A172 (cell line): ENCODE results near the gene PRSS3. TPM values are rescaled to one million over a fixed set of nuclear protein-coding genes. Genes with fewer than 3 reads are reported as not detected.
"Not testable (repeated sequence)": the region's sequence is repeated elsewhere in the genome, so short reads cannot be mapped to it uniquely, and the experiment has no call there.

Experiments
- DNase-seq: peaks from one replicate; pipeline ENCODE4 v3.0.0-alpha.2; 2015; ENCODE audit warnings: low spot score
- total RNA-seq: library from RNA; depleted of rRNA; stranded (reverse); fragments of >200 nt; shearing (Covaris generic); gene quantifications from 2 replicates; pipeline ENCODE4 v1.2.3, GENCODE V29; 2014; rRNA removed

The PRSS3 gene
- 1.5 TPM in 1 of 2 replicates, not detected in the other for total RNA-seq

DNA sequence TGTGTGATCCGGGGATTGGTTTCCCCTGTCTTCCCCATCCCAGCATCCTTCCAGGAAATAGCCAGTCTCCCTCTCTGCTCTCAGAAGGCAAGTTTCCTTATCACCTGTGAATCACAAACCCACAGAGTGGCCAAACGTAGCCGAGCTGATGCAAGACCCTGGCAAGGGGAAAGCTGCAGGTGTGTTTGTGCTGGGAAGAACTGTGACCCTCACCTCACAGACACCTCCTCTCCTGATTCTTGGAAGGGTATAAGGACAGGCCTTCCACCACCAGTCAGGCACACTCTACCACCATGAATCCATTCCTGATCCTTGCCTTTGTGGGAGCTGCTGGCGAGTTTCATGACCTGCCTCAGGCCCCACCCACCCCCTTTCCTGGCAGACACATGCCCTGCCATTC, at the start of gene PRSS3:
PRSS3 (plus strand) TSS at position 281 of the 400 bp plus-strand sequence; CDS start at position 294, 13 bp downstream.
- no peak for DNase-seq

DNA sequence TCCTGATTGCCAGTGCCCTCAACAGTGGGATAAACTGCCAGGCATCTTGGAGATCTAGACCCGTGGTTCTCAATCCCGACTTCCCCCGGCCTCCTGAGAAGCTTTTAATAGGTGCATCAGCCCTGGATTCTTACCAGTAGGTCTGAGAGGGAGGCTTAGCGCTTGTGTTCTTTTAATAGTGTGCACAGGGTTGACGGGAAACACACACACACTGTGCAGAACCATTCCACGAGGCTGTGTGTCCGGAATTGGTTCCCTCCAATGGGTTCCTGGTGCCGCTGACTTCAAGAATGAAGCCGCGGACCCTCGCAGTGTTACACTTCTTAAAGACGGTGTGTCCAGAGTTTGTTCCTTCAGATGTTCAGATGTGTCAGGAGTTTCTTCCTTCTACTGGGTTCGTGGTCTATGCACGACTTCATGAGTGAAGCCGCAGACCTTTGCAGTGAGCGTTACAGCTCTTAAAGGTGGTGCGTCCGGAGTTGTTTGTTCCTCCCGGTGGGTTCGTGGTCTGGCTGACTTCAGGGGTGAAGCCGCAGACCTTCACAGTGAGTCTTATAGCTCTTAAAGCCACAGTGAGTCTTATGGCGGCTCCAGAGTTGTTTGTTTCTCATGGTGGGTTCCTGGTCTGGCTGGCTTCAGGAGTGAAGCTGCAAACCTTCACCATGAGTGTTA, 46.6 kb upstream of the PRSS3 start:
- no peak for DNase-seq

DNA sequence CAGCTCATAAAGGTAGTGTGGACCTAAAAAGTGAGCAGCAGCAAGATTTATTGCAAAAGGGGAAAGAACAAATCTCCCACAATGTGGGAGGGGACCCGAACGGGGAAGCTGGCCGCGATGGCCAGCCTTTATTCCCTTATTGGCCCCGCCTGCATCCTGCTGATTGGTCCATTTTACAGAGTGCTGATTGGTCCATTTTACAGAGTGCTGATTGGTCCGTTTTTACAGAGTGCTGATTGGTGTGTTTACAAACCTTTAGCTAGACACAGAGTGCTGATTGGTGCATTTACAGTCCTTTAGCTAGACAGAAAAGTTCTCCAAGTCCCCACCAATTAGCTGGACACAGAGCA, 46.1 kb upstream of the PRSS3 start:
- not testable (repeated sequence) for DNase-seq

DNA sequence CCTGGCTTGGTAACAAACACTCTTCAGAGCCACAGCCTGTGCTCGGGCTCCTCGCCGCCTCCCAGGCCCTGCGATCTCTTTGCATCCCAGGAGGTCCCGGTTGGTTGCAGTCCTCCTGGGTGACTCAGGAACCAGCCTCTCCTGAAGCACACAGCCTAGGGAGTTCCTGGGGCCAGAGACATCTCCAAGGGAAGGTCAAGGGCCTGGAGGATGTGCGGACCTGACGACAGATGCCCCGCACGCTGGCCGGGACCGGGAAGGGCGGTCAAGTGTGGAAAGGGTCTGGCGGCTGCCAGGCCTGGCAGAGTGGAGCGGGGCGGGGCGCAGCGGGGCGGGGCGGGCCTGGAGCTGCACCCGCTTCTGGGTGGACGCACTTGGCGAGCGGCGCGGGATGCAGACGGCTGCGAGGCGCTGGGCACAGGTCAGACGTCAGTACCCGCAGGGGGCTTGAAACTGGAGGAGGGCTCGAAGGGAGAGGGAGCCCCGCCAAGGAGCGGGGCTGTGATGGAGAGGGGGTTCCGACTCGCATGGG, 45.0 kb upstream of the PRSS3 start:
- DNase-seq: peak; percentile 26

DNA sequence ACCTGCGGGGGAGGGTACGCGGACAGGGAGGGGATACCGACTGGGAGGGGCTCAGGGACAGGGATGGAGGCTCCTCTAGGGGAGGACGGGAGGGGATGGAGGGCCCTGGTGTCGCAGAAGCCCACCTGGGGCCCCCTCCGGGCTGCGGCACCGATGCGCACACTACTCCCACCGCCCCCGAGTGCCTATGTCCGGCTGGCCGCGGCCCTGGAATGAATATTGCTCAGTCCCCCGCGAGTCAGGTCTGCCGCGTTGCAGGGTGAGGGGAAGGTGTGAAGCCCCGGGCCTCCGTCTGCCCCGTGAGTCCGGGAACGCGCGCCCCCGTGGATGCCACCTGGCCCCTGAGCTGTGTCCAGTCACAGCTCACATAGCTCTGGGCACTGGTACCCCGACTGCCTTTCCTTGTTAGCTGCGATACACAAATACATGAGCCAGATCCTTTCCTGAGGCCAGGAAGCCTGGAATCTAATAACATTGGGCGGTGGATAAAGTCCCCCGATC, 44.5 kb upstream of the PRSS3 start:
- no peak for DNase-seq

DNA sequence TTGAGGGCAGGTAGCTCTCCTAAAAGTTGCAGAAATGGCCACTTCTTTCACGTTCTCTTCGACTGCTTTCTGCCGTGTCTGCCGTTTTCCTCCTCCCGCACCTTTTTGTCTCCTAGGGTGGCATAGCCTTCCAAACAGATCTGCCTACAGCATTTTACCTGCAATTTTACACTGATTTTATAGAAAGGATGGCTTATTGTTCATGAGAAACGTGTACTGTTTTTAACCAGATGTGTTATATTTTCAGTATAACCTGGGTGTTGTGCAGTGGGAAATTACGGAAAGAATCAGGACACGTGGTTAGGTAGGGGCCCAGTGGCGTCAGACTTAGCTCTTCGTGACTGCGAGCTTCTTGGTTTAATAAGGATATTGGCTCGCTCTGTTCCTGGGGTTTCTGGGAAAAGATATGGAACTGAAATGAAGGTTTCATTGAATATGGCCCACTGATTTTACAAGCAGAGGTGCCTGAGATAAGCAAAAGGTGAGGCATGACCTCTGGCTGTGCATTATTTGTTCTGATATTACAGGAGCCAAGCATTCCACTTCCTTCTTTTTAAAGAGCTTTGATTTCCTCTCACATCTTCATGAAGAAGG, 43.7 kb upstream of the PRSS3 start:
- no peak for DNase-seq

DNA sequence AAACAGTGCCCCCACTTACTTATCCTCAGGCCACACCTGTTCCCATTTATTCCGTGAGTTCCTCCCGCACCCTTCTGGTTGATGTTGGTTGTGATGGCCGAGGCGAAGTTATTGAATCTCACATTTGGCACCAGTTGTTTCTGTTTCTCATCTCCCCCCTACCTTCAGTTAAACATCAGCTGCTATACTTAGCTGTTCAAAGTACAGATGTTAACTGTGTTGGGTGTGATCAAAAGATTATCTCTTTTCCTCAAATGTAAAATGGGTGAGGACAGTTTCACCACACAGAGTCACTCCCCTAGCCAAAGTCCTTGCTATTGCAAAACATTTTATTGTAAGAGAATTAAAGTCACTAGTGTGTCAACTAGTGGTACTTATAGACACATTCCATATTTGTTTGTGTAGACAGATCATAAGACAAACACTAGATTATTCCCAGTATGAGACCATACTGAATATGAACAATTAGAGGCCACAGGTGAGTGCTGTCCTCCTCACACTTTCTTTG, 43.2 kb upstream of the PRSS3 start:
- DNase-seq: no peak

DNA sequence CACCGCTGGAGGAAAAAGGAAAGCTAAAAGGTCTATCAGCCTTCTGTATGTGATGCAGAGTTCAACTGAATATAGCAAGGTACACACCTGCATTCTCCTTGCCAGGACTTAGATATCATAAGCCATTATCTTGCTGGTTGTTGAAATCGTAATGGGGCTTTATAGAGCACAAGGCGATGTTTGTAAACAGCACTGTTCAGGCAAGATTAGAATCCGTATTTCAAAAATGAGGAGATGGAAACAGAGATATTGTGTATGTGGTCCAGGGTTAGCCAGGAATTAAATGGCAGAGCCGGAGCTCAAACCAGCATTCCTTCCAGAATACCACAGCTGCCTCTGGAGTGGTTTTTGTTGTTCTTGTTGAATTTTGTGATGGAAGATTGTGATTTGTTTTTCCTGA, 42.6 kb upstream of the PRSS3 start:
- not testable (repeated sequence) for DNase-seq

DNA sequence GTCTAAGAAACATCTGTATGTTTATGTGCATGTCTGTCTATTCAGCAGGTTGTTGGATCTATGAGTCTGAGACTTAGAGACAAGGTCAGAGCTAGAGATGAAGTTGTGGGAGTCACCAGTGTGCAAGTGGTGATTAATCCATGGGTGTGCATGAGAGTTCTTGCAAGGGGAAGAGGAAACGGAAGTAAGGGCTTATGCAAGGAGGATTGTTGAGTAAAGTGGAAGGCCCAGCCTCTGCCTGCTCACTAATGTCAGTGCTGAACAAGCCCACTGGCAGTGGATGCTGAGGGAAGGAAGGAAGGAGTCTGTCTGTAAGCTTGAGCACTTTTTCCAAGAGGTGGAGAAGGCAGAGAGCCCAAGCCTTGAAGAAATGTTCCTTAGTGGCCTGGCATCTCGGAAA, 35.7 kb upstream of the PRSS3 start:
- not testable (repeated sequence) for DNase-seq

DNA sequence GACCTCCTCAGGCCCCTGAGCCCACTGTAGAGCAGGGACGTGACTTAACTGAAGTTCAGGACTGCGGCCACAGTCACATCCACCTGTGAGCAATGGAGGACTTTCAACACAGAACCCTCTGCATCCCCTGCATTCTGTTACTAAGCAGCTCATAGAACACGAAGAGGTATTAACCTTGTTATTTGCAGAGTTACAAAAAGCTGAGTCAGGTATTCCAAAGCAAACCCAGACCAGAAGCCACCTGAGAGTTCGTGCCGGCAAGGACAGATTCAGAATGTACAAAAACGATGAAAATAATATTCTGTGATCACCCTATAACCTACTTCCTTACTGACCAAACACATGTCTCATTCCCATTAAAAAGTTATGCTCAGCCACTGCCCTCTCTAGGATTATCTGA, 33.0 kb upstream of the PRSS3 start:
- no peak for DNase-seq

DNA sequence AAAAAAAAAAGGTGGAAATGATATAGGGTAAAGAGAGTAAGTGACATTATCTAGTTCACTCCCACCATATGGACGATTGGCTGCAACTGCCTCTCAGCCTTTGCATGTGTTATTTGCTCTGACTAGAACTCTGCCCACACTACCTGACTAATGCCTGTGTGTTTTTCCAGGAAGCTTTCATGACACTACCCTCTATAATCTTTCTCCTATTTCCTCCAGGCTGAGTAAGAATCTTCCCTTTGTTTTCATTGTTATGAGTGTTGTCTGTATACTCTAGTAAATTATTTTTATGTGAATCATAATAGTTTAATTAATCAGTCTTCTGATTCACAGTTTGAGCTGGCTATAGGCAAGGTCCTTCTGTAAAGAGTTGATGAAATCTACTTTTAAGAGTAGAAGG, 31.7 kb upstream of the PRSS3 start:
- peak; percentile 43 for DNase-seq

DNA sequence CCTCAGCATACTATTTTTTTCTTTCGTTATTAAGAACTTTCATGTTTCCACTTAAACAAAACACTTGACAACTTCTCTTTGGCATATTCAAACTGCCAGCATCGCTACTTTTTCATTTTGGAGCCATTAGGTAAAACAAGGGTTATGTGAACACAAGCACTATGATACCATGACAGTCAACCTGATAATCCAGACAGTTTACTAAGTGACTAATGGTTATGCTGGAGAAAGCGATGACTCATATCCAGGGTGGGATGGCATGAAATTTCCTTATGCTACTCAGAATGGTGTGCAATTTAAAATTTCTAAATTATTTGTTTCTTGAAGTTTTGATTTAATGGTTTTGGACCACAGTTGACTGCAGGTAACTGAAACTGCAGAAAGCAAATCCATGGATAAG, 29.9 kb upstream of the PRSS3 start:
- DNase-seq: peak; percentile 77

DNA sequence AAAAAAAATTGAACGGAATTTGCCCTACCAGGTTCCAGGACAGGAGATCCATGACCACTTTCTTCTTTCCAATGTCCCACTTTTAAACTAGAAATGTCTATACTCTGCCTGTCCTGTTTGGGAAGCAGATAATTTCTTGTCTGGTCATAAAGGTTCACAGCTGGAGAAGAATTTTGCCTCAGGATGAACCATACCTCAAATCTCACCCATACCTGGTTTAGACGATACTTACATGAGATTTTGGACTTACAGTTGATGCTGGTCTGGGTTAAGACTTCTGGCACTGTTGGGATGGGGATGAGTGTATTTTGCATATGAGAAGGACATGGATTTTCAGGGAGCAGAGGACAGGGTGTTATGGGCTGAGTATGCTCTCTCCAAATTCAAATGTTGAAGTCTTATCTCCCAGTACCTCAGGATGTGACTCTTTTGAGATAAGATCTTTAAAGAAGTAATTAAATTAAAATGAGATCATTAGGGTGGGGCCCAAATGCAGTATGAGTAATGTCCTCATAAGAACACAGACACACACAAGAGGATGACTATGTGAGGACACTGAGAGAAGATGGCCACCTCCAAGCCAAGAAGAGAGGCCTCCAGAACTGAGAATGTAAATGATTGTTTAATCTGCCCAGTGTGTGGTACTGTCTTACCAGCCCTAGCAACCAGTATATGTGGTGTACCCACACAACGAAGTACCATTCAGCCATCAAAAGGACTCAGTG, 25.0 kb upstream of the PRSS3 start:
- peak; percentile 63 for DNase-seq

DNA sequence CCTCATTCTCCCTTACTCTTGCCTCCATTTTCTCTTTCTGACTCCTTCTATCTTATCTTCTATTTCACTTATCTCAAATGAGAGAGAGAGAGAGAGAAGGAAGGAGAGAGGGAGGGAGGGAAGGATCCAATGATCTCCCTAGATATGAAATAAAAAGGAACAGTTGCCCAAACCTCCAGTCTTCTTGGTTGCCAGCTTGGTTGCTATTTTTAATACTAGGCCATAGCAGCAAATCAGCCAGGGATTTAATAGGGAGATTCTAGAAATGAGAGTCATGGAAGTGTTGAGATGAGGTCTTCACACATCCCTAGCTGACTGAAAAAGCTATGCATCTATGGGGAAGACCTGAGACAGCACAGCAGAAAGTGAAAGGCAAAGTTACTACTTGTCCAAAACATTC, 22.2 kb upstream of the PRSS3 start:
- not testable (repeated sequence) for DNase-seq

DNA sequence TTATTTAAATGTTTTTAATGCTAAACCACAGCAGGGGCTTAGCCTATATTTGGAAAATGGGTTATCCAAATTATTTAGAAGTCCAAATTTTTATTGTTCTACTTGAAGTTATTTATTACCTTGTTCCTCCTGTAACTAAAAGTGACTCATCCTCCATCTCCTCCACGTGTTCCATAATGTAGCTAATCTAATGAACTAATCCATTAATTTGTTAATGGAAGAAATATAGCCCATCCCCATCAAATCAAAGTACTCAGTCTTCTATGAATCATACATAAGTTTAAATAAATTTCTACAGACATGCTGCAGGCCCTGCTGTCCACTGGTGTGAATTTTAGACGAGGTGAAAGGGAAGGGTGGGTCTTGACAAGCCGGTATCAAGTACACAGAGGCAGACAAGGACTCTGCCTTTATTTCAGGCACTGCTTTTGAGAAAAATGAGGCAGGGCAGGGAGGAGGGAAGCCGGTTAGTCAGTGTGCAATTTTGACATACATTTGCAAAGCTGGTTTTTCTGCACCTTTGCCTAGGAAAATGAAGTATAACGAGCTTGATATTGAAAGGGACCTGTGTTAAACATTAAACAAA, 21.2 kb upstream of the PRSS3 start:
- not testable (repeated sequence) for DNase-seq

DNA sequence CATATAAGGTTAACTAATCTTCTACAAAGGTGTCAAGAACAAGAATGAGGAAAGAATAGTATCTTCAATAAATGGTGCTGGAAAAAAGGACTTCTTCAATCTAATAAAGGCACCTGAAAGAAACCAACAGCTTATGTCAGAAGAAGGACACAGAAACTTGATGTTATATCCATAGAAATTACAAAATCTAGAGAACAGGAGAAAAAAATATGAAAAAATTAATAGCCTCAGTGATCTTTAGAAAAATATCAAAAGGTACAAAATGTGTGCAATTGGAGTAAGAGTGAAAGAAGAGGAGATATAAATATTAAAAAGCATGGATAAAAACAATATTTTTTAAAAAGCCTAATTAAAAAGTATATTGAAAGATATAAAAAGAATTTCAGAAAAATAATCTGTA, 18.8 kb upstream of the PRSS3 start:
- no peak for DNase-seq

DNA sequence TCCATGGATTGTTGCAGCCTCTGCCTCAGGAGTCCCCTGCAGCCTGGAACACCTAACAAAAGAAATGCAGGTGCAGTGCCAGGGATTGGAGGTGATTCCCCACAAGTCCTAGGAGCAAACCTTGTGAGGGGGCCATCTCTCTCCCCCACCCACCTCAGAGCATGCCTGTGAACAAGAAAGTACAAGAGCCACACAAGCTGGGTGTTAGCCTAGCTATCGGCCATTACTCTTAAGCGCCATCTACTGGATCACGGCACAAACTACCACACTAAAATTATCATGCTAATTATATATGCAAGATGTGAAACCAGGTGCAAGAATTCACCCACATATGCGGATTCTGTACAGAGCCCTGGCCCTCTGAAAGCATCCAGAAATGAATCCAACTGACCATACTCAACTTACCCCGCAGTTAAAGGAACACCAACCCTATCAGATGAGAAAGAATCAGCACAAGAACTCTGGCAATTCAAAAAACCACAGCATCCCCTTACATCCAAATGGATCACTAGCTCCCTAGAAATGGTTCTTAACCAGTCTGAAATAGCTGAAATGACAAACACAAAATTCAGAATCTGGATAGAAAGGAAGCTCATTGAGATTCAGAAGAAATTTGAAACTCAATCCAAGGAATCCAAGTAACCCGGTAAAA, 16.5 kb upstream of the PRSS3 start:
- peak; percentile 37 for DNase-seq

DNA sequence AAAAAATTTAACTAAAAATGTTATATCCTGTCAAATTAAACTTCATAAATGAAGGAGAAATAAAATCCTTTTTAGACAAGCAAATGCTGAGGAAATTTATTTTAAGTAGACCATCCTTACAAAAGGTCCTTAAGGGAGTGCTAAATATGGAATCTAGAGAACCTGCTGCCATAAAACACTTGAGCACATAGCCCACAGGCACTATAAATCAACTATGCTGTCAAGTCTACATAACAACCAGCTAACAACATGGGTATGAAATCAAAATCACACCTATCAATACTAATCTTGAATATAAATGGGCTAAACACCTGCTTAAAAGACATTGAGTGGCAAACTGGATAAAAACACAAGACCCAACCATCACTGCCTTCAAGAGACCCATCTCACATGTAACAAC, 15.1 kb upstream of the PRSS3 start:
- DNase-seq: no peak

DNA sequence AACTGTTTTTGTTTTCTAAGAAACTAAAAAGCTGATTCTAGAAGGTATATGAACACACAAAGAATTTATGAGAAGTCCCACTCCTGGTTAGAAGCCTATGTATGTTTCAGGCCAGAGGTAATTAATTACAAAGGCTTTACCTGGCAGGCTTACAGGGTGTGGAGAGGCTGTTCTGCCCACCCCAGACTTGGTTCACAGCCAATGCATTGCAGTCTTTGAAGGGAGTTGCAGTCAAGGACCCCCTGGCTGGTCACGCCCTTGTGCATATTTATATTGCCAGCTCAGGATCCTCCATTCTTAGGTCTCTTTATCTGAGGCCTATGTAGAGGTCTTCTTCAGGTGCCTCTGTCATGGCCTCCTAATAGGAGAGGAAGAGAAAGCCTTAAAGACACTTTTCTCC, 13.6 kb upstream of the PRSS3 start:
- no peak for DNase-seq

DNA sequence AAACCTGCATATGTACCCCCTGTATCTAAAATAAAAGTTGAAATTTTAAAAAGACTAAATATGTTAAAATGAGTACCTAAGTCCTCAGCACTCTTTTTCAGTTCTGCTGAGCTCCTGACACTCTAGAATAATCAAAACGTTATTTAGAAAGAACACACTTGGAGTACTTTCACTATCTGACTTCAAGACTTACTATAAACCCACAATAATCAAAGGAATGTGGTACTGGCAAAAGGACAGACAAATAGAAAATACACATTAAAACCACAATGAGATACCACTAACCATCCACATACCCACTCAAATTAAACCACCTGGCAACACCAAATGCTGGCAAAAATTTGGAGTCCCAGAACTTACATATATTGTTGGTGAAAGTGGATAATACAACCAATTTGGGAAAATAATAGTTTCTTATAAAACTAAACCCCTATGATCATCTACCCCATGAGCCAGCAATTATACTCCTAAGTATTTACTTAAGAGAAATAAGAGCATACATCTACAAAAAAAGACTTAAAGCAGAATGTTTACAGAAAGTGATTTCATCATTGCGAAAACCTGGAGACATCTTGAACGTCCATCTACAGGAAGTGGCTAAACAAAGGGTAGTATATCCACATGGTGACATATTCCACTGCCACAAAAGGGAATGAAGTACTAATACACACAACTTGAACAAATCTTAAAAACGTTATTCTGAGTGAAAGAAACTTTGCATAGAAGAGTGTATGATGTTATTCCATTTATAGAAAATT, 12.8 kb upstream of the PRSS3 start:
- peak; percentile 60 for DNase-seq

DNA sequence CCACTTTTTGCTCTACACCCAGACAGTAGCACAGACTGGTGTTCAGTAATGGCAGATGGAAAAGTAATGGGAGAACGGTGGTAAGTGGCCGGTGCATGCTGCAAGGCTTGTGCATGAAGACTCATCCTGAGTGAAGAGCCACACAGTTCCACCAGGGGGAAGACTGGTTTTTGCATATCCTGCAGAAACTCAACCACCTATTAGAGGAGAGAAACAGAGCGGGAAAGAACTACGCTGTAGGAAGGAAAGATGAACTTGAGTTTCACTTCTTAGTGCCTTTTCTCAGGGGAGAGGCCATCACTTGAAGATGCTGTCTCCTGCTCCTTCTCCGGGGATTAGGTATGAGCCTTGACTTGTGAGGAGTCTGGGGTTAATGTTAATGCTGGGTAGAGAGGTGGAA, 9.4 kb upstream of the PRSS3 start:
- DNase-seq: no peak
